GM12864 (cell line): Measurements from ENCODE around the gene TMEM131L.

ENCODE experiments used
- DNase-seq: peaks from one replicate; pipeline ENCODE4 v3.0.0-alpha.2; 2011; ENCODE audit warnings: low read depth
- H3K4me3 ChIP-seq: 2 replicates; pipeline ENCODE4 v1.5.1; 2011; ENCODE audit warnings: mild to moderate bottlenecking, low read depth, low read length, control low read depth
- TF ChIP-seq, protein P1 (sequence below): IDR thresholded peaks from 2 replicates; pipeline ENCODE4 v1.5.1; 2011; ENCODE audit warnings: low read depth, mild to moderate bottlenecking, moderate library complexity, low read length, control low read depth, inconsistent platforms; ENCODE audit errors: missing control alignments

The TMEM131L gene

DNA sequence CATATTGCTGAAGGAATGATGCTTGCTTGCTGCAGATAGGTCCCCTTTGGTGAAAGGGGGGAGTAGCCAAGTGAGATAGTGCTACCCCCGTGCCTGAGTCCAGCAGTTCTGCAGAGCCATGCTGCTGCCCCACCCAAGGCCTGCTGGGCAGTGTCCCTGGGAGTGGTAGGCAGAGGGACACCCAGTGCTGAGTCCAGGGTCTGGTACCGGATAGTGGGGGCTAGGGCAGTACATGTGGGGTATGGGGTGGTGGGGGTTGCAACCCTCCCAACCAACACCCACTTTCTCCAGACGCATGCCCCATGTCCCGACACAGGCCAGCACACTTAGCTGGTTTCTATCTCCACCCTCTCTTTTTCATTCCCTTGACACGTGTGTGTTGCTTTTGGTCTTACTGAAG, 155.9 kb downstream of the TMEM131L start:
- DNase-seq = no peak
- TF ChIP-seq, protein P1, sequence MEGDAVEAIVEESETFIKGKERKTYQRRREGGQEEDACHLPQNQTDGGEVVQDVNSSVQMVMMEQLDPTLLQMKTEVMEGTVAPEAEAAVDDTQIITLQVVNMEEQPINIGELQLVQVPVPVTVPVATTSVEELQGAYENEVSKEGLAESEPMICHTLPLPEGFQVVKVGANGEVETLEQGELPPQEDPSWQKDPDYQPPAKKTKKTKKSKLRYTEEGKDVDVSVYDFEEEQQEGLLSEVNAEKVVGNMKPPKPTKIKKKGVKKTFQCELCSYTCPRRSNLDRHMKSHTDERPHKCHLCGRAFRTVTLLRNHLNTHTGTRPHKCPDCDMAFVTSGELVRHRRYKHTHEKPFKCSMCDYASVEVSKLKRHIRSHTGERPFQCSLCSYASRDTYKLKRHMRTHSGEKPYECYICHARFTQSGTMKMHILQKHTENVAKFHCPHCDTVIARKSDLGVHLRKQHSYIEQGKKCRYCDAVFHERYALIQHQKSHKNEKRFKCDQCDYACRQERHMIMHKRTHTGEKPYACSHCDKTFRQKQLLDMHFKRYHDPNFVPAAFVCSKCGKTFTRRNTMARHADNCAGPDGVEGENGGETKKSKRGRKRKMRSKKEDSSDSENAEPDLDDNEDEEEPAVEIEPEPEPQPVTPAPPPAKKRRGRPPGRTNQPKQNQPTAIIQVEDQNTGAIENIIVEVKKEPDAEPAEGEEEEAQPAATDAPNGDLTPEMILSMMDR = no peak
- no peak overlapping the region for H3K4me3 ChIP-seq

DNA sequence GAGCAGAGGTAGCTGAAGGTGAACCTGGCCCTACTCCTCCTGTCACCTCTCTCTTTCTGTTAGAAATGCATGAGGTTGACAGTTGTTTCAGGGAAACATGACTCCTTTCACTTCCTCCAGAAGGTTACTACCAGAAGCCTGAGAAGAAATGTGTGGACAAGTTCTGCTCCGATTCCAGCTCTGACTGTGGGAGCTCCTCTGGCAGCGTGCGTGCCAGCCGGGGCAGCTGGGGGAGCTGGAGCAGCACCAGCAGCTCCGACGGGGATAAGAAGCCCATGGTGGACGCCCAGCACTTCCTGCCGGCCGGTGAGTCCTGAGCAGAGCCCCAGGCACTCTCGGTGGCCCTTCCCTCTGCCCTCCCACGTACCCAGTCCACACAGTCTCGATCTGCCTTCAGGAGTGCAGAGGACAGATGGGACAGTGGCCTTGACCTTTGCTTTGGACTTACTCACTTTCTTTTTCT, 156.6 kb downstream of the TMEM131L start:
- DNase-seq = no peak

GRCh38 chr4:153623491-153623890, 157.3 kb downstream of the TMEM131L start:
- no peak overlapping the region for H3K4me3 ChIP-seq
- no peak for DNase-seq
- TF ChIP-seq, protein P1 = no peak

More for the DNA sequence above, 156.6 kb downstream of the TMEM131L start:
- TF ChIP-seq, protein P1 = no peak
- H3K4me3 ChIP-seq = no peak overlapping the region

GRCh38 chr4:153628796-153629315, 162.7 kb downstream of the TMEM131L start:
- no peak overlapping the region for H3K4me3 ChIP-seq
- DNase-seq = no peak
- TF ChIP-seq, protein P1 = no peak

GRCh38 chr4:153629776-153630175, 163.6 kb downstream of the TMEM131L start:
- no peak for DNase-seq
- no peak overlapping the region for H3K4me3 ChIP-seq
- TF ChIP-seq, protein P1 = no peak

GRCh38 chr4:153634738-153635353, 168.7 kb downstream of the TMEM131L start:
- no peak for DNase-seq
- H3K4me3 ChIP-seq = no peak overlapping the region
- TF ChIP-seq, protein P1 = peak; percentile 54

DNA sequence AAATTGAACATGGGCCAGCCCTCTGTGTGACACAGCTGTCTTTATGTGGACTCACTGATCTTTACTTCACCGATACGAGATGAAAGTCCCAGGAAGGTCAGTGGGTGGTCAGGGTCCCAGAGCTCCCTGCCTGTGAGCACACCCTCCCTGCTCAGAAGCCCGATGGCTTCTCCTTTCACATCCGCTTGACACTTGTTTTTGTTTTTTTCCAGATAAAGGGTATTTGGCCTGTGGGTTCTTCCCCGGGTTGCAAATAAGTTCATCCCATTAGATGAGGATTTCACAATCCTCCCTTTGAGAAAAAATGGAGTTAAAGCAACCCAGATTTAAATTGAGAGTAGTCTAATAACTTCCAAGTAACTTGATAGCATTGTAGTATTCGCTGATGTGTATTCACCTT, 169.7 kb downstream of the TMEM131L start:
- TF ChIP-seq, protein P1 = no peak
- no peak for DNase-seq

More for the DNA sequence above, 169.7 kb downstream of the TMEM131L start:
- H3K4me3 ChIP-seq = no peak overlapping the region
